HCT116 (cell line): ENCODE measurements around the gene PRKCQ. TPM values are rescaled to one million over a fixed set of nuclear protein-coding genes. Genes with fewer than 3 reads are reported as not detected.

Experiments used
- ATAC-seq: fragments of 200-7000 bp; cut with Tn5 transposase; 2 replicates; pipeline ENCODE4 v1.9.1; 2020; ENCODE audit warnings: mild to moderate bottlenecking, moderate library complexity
- BruUV-seq: library from RNA; stranded (reverse); fragments of 400-500 nt; replicated peaks from 2 replicates; lab custom pipeline; 2021; lab: Mats Ljungman, UMichigan
- CTCF ChIA-PET: fragments of 300-600 bp; sonication (Branson Sonifier 250); formaldehyde crosslinking; loops from one replicate; lab custom pipeline; 2021; ENCODE audit warnings: antibody characterized with exemption; lab: Charles Lee
- POLR2A ChIA-PET: fragments of 300-600, 350-600 bp; sonication (Branson Sonifier 250); formaldehyde crosslinking; loops from one replicate; lab custom pipeline; 2021; ENCODE audit warnings: antibody characterized with exemption; lab: Charles Lee
- RAD21 ChIA-PET, 2 experiments: fragments of 300-600 bp; sonication (Branson Sonifier 250); formaldehyde crosslinking; loops; one replicate each; lab custom pipeline; 2023; ENCODE audit warnings: low total read pairs in 2 of 2; ENCODE audit not compliant: uncharacterized antibody in 2 of 2, unreplicated experiment in 2 of 2, low non-redundant PET in 1 of 2; lab: Charles Lee
- DNase-seq: peaks from one replicate; pipeline ENCODE4 v3.0.0-alpha.2; 2010; ENCODE audit warnings: low read depth, low spot score
- H2AFZ ChIP-seq: fragments of 200-600 bp; shearing (Covaris generic), sonication (generic); 2 replicates; pipeline ENCODE4 v1.6.1; 2017; ENCODE audit warnings: low read depth, mixed run types, mixed read lengths, antibody characterized with exemption, low read length; ENCODE audit not compliant: poor library complexity, severe bottlenecking
- H3K27ac ChIP-seq: 2 replicates; pipeline ENCODE4 v1.5.1; 2012; ENCODE audit warnings: low read depth, low read length
- H3K27me3 ChIP-seq: fragments of 200-600 bp; sonication (generic); 2 replicates; pipeline ENCODE4 v1.6.1; 2016; ENCODE audit warnings: mixed run types, low read length, mixed read lengths; ENCODE audit not compliant: insufficient read depth
- H3K36me3 ChIP-seq, 2 experiments: fragments of 200-500 bp in 1 of 2; fragments of 200-600 bp in 1 of 2; sonication (Bioruptor generic) in 1 of 2; sonication (generic) in 1 of 2; 2 replicates each; pipeline versions ENCODE4 v1.5.1 to v1.6.1; 2014 to 2016; ENCODE audit warnings: low read length in 2 of 2, inconsistent platforms in 1 of 2, mixed read lengths in 1 of 2, mixed run types in 1 of 2; ENCODE audit not compliant: insufficient read depth in 2 of 2, control insufficient read depth in 1 of 2
- H3K4me1 ChIP-seq, 2 experiments: fragments of 200-600 bp in 1 of 2; sonication (generic) in 1 of 2; 2 replicates each; pipeline versions ENCODE4 v1.5.1 to v1.6.1; 2012 to 2017; ENCODE audit warnings: low read length in 2 of 2, inconsistent platforms in 1 of 2, mild to moderate bottlenecking in 1 of 2, mixed read lengths in 1 of 2, mixed run types in 1 of 2, moderate library complexity in 1 of 2; ENCODE audit not compliant: insufficient read depth in 2 of 2, control insufficient read depth in 1 of 2
- H3K4me2 ChIP-seq: fragments of 200-600 bp; sonication (generic); 2 replicates; pipeline ENCODE4 v1.6.1; 2017; ENCODE audit warnings: mixed run types, low read length, mixed read lengths
- H3K4me3 ChIP-seq, 2 experiments: fragments of 200-600 bp in 1 of 2; sonication (generic) in 1 of 2; replicated peaks in 1 of 2; 2 replicates each; pipeline ENCODE4 v1.5.1; 2011 to 2016; ENCODE audit warnings: low read length in 2 of 2, control low read depth in 1 of 2, low read depth in 1 of 2, mild to moderate bottlenecking in 1 of 2, mixed read lengths in 1 of 2, mixed run types in 1 of 2
- H3K79me2 ChIP-seq: fragments of 200-600 bp; sonication (generic); 2 replicates; pipeline ENCODE4 v1.6.1; 2017; ENCODE audit warnings: mild to moderate bottlenecking, mixed run types, low read length, moderate library complexity, mixed read lengths; ENCODE audit not compliant: insufficient read depth
- H3K9ac ChIP-seq: fragments of 200-600 bp; sonication (generic); 2 replicates; pipeline ENCODE4 v1.6.1; 2016; ENCODE audit warnings: low read length, mixed read lengths
- H3K9me2 ChIP-seq: fragments of 200-600 bp; sonication (generic), shearing (Covaris generic); 2 replicates; pipeline ENCODE4 v1.6.1; 2017; ENCODE audit warnings: mixed run types, mild to moderate bottlenecking, moderate library complexity; ENCODE audit not compliant: insufficient read depth
- H3K9me3 ChIP-seq, 2 experiments: fragments of 200-500 bp in 1 of 2; fragments of 200-600 bp in 1 of 2; sonication (Bioruptor generic) in 1 of 2; sonication (generic) in 1 of 2; 2 replicates each; pipeline ENCODE4 v1.6.1; 2014 to 2017; ENCODE audit warnings: low read length in 2 of 2, mixed read lengths in 2 of 2, inconsistent platforms in 1 of 2, low read depth in 1 of 2, mild to moderate bottlenecking in 1 of 2, mixed run types in 1 of 2, moderate library complexity in 1 of 2; ENCODE audit not compliant: control insufficient read depth in 1 of 2, insufficient read depth in 1 of 2
- H4K20me1 ChIP-seq: fragments of 200-600 bp; sonication (generic), shearing (Covaris generic); 2 replicates; pipeline ENCODE4 v1.6.1; 2017; ENCODE audit warnings: mixed run types, mild to moderate bottlenecking, moderate library complexity; ENCODE audit not compliant: insufficient read depth
- ATF3 ChIP-seq: IDR thresholded peaks from 2 replicates; pipeline ENCODE4 v1.6.1; 2012
- ELF1 ChIP-seq: IDR thresholded peaks from 2 replicates; pipeline ENCODE4 v1.6.1; 2012; ENCODE audit warnings: low read depth, borderline replicate concordance
- EZH2 ChIP-seq: fragments of 200-600 bp; sonication (generic); IDR thresholded peaks from 2 replicates; pipeline ENCODE4 v1.6.1; 2017; ENCODE audit warnings: antibody characterized with exemption, mixed run types
- EZH2phosphoT487 ChIP-seq: fragments of 200-600 bp; IDR thresholded peaks from 2 replicates; pipeline ENCODE4 v1.6.1; 2018; ENCODE audit warnings: antibody characterized with exemption, borderline replicate concordance
- FOSL1 ChIP-seq: IDR thresholded peaks from 2 replicates; pipeline ENCODE4 v1.6.1; 2012; ENCODE audit warnings: low read depth
- JUND ChIP-seq: IDR thresholded peaks from 2 replicates; pipeline ENCODE4 v1.6.1; 2012
- MAX ChIP-seq: IDR thresholded peaks from 2 replicates; pipeline ENCODE4 v1.6.1; 2012
- POLR2A ChIP-seq: IDR thresholded peaks from 2 replicates; pipeline ENCODE4 v1.7.0; 2011; ENCODE audit warnings: borderline replicate concordance; ENCODE audit not compliant: insufficient read depth, insufficient read length; ENCODE audit errors: extremely low read depth
- RAD21 ChIP-seq: IDR thresholded peaks from 2 replicates; pipeline ENCODE4 v1.6.1; 2012; ENCODE audit warnings: low read depth, mild to moderate bottlenecking
- SIN3A ChIP-seq: IDR thresholded peaks from 2 replicates; pipeline ENCODE4 v1.6.1; 2012; ENCODE audit warnings: low read depth
- SP1 ChIP-seq: IDR thresholded peaks from 2 replicates; pipeline ENCODE4 v1.6.1; 2012; ENCODE audit warnings: low read depth
- YY1 ChIP-seq: IDR thresholded peaks from 2 replicates; pipeline ENCODE4 v1.6.1; 2011; ENCODE audit warnings: low read length, low read depth, moderate library complexity, mild to moderate bottlenecking; ENCODE audit not compliant: insufficient replicate concordance; ENCODE audit errors: extremely low read depth
- ZBTB33 ChIP-seq: IDR thresholded peaks from 2 replicates; pipeline ENCODE4 v1.6.1; 2011; ENCODE audit warnings: mild to moderate bottlenecking, low read length, moderate library complexity; ENCODE audit not compliant: insufficient replicate concordance; ENCODE audit errors: extremely low read depth
- intact Hi-C: fragments of 100-400 bp; cut with micrococcal nuclease; formaldehyde crosslinking; loops from 2 replicates; pipeline ENCODE4 v1.10.0; 2022
- total RNA-seq: library from RNA; stranded (reverse); gene quantifications from one replicate; pipeline ENCODE4 v1.2.1, GENCODE V29; 2021; ENCODE audit not compliant: unreplicated experiment

Gene PRKCQ
- total RNA-seq, 1 experiment from 2014 or later = 0.54 TPM

GRCh38 chr10:6446711-6447110 lies 133.4 kb downstream of the PRKCQ start:
- intact Hi-C loops = loop anchor here (5.0 kb wide), 1 partner anchor 221 kb away; no protein-coding TSS in a partner anchor
- no peaks in the 10 kb centered on the region for H3K9me2 ChIP-seq
- H3K36me3 ChIP-seq = no peaks in the 10 kb centered on the region
- H3K79me2 ChIP-seq = no peaks in the 10 kb centered on the region
- H4K20me1 ChIP-seq = no peaks in the 10 kb centered on the region
- no peak overlapping the region for H2AFZ ChIP-seq
- CTCF ChIA-PET = interaction anchor here (0.9 kb wide), 1 partner anchor 221 kb away, joined by 7 read pairs; no protein-coding TSS in a partner anchor
- no peak overlapping the region for H3K9ac ChIP-seq
- no peaks in the 10 kb centered on the region for H3K9me3 ChIP-seq
- no peak for TF ChIP-seq ELF1
- TF ChIP-seq ATF3 = no peak
- TF ChIP-seq SP1 = no peak
- TF ChIP-seq FOSL1 = no peak
- no peak for TF ChIP-seq ZBTB33
- no peak for TF ChIP-seq MAX
- no peak for TF ChIP-seq SIN3A
- no peak for TF ChIP-seq POLR2A
- no peak for TF ChIP-seq JUND
- TF ChIP-seq YY1 = no peak
- no peak for TF ChIP-seq EZH2
- TF ChIP-seq EZH2phosphoT487 = no peak
- TF ChIP-seq RAD21 = no peak
- BruUV-seq = no TSS peak
- POLR2A ChIA-PET = no interaction called here
- DNase-seq (no peak), ATAC-seq (no peak)
- no peak overlapping the region for H3K4me3 ChIP-seq
- no peak overlapping the region for H3K4me2 ChIP-seq
- RAD21 ChIA-PET = no interaction called here
- H3K4me1 ChIP-seq = no peaks in the 10 kb centered on the region
- H3K27me3 ChIP-seq = peaks cover 4% of the 10 kb centered on the region; the same call in 1 of the 2 replicates
- H3K27ac ChIP-seq = no peak overlapping the region
